AG04449 (cell line): ENCODE measurements around the gene EPM2AIP1.
"Not testable (repeated sequence)": the region's sequence is repeated elsewhere in the genome, so short reads cannot be mapped to it uniquely, and the experiment has no call there.

ENCODE experiments used
- CTCF ChIA-PET: fragments of 350-600 bp; formaldehyde crosslinking; extraction: SDS; loops from one replicate; lab custom pipeline; 2021; ENCODE audit warnings: antibody characterized with exemption; lab: Yijun Ruan, JAX
- POLR2A ChIA-PET: fragments of 400-600, 350-600 bp; formaldehyde crosslinking; extraction: SDS; loops from one replicate; lab custom pipeline; 2020; ENCODE audit warnings: antibody characterized with exemption, inconsistent platforms; lab: Yijun Ruan, JAX
- DNase-seq: peaks from one replicate; pipeline ENCODE4 v3.0.0-alpha.2; 2010; ENCODE audit warnings: low read depth, low spot score
- H3K4me3 ChIP-seq: 2 replicates; pipeline ENCODE4 v1.5.1; 2011; ENCODE audit warnings: low read depth, mild to moderate bottlenecking, control low read depth, low read length
- CTCF ChIP-seq: IDR thresholded peaks from one replicate; pipeline ENCODE4 v1.5.1; 2011; ENCODE audit warnings: mild to moderate bottlenecking, moderate library complexity, low read length, control low read depth, inconsistent platforms; ENCODE audit not compliant: insufficient read depth; ENCODE audit errors: missing control alignments

EPM2AIP1 gene

GRCh38 chr3:36954452-36955134 lies 38.3 kb downstream of the EPM2AIP1 start:
- DNase-seq, result no peak
- TF ChIP-seq CTCF, result no peak
- ChIA-PET POLR2A (no interaction called here), CTCF (interaction anchor here (1.0 to 1.3 kb wide), 2 partner anchors 10 to 886 kb away, joined by 3 read pairs; partner anchors contain the start of gene TRANK1)
- H3K4me3 ChIP-seq, result no peak overlapping the region

- POLR2A ChIA-PET, H3K4me3 ChIP-seq, DNase-seq: not testable (repeated sequence)
- CTCF ChIA-PET, result interaction anchor here (1.0 to 3.4 kb wide), 2 partner anchors 10 to 160 kb away, joined by 3 to 25 read pairs; no protein-coding TSS in a partner anchor
These were observed 45.1 kb downstream of the EPM2AIP1 start for GRCh38 chr3:36947814-36948213.

GRCh38 chr3:36945333-36945980 lies 47.5 kb downstream of the EPM2AIP1 start:
- POLR2A ChIA-PET, result no interaction called here
- TF ChIP-seq CTCF, result no peak
- no peak for DNase-seq
- peak overlapping the region; percentile 63 for H3K4me3 ChIP-seq
- CTCF ChIA-PET, result interaction anchor here (0.9 to 4.0 kb wide), 4 partner anchors 13 to 218 kb away, joined by 3 to 40 read pairs (median 4); no protein-coding TSS in a partner anchor

- ChIA-PET POLR2A (no interaction called here), CTCF (interaction anchor here (0.9 to 4.0 kb wide), 5 partner anchors 9 to 217 kb away, joined by 3 to 40 read pairs (median 3); no protein-coding TSS in a partner anchor)
- H3K4me3 ChIP-seq, result peak within 1 kb of the TSS; percentile 63
- no peak for TF ChIP-seq CTCF
- DNase-seq, result no peak
These were observed 48.2 kb downstream of the EPM2AIP1 start, which contains the start of gene TRANK1 for GRCh38 chr3:36944641-36945270. Gene TRANK1, minus strand, starts transcription at chr3:36945054. Its CDS starts 245 bp downstream, at chr3:36944809.

GRCh38 chr3:36944012-36944640 lies 48.8 kb downstream of the EPM2AIP1 start:
- peak overlapping the region; percentile 63 for H3K4me3 ChIP-seq
- POLR2A ChIA-PET, result no interaction called here
- TF ChIP-seq CTCF, result peak; percentile 19
- CTCF ChIA-PET, result interaction anchor here (0.9 to 4.0 kb wide), 5 partner anchors 9 to 217 kb away, joined by 3 to 40 read pairs (median 3); no protein-coding TSS in a partner anchor
- no peak for DNase-seq

GRCh38 chr3:36943601-36944000 lies 49.3 kb downstream of the EPM2AIP1 start:
- peak overlapping the region; percentile 63 for H3K4me3 ChIP-seq
- POLR2A ChIA-PET, result no interaction called here
- CTCF ChIA-PET, result interaction anchor here (1.1 to 4.0 kb wide), 3 partner anchors 9 to 15 kb away, joined by 3 to 40 read pairs (median 3); no protein-coding TSS in a partner anchor

More at GRCh38 chr3:36943601-36944000, 49.3 kb downstream of the EPM2AIP1 start:
- no peak for DNase-seq
- no peak for TF ChIP-seq CTCF
